ENCODE results near the gene COL15A1. TPM values are rescaled to one million over a fixed set of nuclear protein-coding genes. Genes with fewer than 3 reads are reported as not detected.

COL15A1 gene
- total RNA-seq, 1 experiment from 2014 or later, result not detected

DNA sequence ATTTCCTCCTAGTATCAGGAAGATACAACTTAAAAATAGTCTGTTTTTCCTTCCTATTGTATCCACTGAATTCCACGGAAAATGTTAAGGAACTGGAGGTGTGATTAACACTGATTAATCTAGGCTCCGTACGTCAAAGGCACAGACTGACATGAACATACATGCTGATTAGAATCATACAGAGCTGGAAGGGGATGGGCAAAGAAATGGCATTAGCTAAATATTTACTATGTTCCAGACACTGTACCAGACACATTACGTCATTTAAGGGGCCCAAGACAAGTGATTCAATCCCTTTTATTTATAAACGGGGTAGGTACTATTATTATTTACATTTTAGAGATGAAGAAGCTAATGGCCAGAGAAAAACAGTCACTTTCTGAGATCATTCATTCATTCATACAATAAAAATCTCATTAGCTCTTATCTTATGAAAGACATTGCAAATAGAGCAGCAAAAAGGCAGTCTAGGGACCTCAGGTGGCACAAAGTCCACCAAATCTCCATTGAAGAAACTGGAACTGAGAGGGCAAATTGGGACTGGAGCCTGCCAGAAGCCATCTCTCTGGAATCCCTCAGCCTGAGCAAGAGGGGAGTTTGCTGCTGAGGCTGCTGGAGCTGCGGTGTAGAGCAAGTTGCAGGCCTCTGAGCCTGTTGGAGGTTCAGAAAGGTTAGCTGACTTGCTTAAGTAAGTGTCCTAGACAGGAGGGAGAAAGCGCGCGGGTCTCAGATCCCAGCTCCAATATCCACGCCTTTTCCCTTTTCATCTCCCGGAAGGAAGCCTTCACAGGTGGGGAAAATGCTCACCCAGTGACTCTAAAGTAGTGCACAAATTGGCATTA lies 159.6 kb downstream of the COL15A1 start:
- Histone ChIP-seq H4K8ac (replicated peaks; ENCODE audit: insufficient read length, low read depth, low read length) (no peak overlapping the region), H3K56ac (ENCODE audit: insufficient read length, low read depth, low read length) (no peak overlapping the region), H3K14ac (ENCODE audit: insufficient read depth, low read length) (no peak overlapping the region), H2AFZ (ENCODE audit: low read length) (peak overlapping the region; percentile 60), H3K79me1 (ENCODE audit: insufficient read depth, low read depth, low read length, poor library complexity, severe bottlenecking) (no peaks in the 10 kb centered on the region), H3K9me3 (ENCODE audit: control insufficient read depth, low read depth, low read length) (no peaks in the 10 kb centered on the region), H2BK120ac (ENCODE audit: low read depth, low read length, poor library complexity, severe bottlenecking) (no peak overlapping the region), H2AK5ac (ENCODE audit: insufficient read length, low read length) (no peak overlapping the region), H3K4ac (ENCODE audit: low read depth, low read length) (no peak overlapping the region), H4K5ac (ENCODE audit: insufficient read length, low read depth, low read length) (no peak overlapping the region), H2BK15ac (ENCODE audit: low read depth, low read length) (no peak overlapping the region), H2BK5ac (ENCODE audit: insufficient read length, low read length) (no peak overlapping the region), H3K18ac (ENCODE audit: insufficient read length, low read depth, low read length) (no peak overlapping the region), H2BK20ac (ENCODE audit: low read depth, low read length, poor library complexity, severe bottlenecking) (no peak overlapping the region), H3K23me2 (ENCODE audit: insufficient read length, low read depth, low read length, poor library complexity, severe bottlenecking) (peaks cover 14% of the 10 kb centered on the region), H2BK12ac (ENCODE audit: insufficient read length, low read depth, low read length) (no peak overlapping the region), H3K23ac (ENCODE audit: insufficient read length, low read depth, low read length) (no peak overlapping the region), H3K9ac (ENCODE audit: extremely low read depth, insufficient read length, low read length) (no peak overlapping the region), H3K4me1 (ENCODE audit: insufficient read depth, low read length) (no peaks in the 10 kb centered on the region), H3K27me3 (ENCODE audit: insufficient read depth, low read length) (no peaks in the 10 kb centered on the region), H4K20me1 (ENCODE audit: control insufficient read depth, insufficient read depth, insufficient read length) (no peaks in the 10 kb centered on the region), H3K4me2 (ENCODE audit: insufficient read depth, insufficient read length, low read length) (peak overlapping the region; percentile 99), H3T11ph (ENCODE audit: low read length) (no peak overlapping the region), H3K79me2 (ENCODE audit: insufficient read depth, low read length) (peaks cover 15% of the 10 kb centered on the region; the same call in 1 of the 2 replicates), H3K27ac (ENCODE audit: insufficient read length, low read depth, low read length) (no peak overlapping the region), H4K91ac (ENCODE audit: insufficient read length, low read depth, low read length) (no peak overlapping the region)
- WGBS (ENCODE audit: extremely low coverage, insufficient read length, low lambda C conversion rate), result no CpG with 5 or more reads among the region's 11 CpGs
- H3K27ac Mint-ChIP-seq, result no peak overlapping the region
- peaks cover 31 to 33% of the 10 kb centered on the region in 2 experiments for H3K4me1 Mint-ChIP-seq
- H3K36me3 Mint-ChIP-seq (ENCODE audit: insufficient read depth in 1 of 3, low read depth in 3 of 3), result peaks cover 0 to 1% (median 0%) of the 10 kb centered on the region in 3 experiments; a peak in 1 of 7 replicates
- DNase-seq, result peak; percentile 36
- H3K9me3 Mint-ChIP-seq, result peaks cover 0 to 10% of the 10 kb centered on the region in 2 experiments; a peak in 2 of 5 replicates
- TF ChIP-seq CTCF (conservative IDR thresholded peaks at IDR 0.05), result no peak
- peak overlapping the region; percentile 79 to 90 for H3K4me3 Mint-ChIP-seq
- H3K27me3 Mint-ChIP-seq (ENCODE audit: low read depth), result peaks cover 21% of the 10 kb centered on the region
